Limb (tissue), 2 donors: ENCODE data around the gene COG3.

ENCODE experiments used
- DNase-seq, 2 donors: peaks; one replicate each; pipeline ENCODE4 v3.0.0-alpha.2; 2016; ENCODE audit errors: extremely low spot score in 2 of 2

The COG3 gene

DNA sequence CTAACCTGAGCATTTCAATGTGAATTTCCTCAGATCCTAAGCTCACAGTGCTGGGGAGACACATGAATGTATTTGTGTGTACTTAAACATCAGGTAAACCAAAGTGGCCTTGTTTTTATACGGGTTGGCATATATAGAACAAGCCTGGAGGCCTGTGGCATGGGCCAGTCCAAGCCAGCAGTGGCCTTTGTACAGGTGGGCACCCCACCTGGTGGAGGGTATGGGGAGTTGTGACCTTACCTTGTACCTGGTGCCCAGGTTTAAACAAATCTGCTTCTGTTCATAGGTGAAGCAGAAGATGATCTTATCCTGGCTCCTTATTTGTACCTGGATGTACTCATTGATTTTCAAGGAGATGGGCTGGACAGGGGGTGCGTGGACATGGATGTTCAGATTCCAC, 79.8 kb downstream of the COG3 start:
- no peak for DNase-seq

DNA sequence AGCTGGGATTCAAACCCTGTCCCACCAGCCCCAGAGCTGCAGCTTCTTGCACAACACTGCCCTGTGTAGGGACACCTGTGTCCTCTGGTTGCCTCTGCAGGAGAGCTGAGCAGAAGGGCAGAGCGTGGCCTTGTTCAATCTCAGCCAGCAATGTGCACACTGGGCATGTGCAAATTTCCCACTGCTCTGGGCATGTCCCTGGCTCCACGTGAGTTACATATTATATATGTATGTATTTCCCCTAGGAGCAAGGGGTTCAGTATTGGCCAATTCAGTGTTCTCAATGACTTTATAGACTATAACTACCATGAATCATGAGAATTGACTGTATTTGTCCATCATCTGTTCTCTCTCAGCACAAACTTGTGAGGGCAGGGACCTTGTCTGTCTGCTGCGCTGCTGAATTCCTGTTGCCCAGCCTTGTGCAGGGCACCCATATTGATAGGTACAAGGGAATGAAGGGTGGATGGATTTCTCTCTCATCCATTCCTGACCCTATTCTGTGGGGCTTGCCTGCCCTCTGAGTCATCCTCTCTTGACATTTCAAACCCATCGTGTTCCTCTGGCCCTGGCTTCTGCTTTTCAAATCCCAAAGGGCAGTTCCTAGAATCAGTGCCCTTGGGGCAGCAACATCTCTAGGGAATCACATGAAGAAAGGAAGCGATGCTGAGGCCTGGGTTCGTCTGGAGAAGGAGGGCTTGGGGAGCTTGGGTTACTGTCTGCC, 81.1 kb downstream of the COG3 start:
- no peak for DNase-seq

DNA sequence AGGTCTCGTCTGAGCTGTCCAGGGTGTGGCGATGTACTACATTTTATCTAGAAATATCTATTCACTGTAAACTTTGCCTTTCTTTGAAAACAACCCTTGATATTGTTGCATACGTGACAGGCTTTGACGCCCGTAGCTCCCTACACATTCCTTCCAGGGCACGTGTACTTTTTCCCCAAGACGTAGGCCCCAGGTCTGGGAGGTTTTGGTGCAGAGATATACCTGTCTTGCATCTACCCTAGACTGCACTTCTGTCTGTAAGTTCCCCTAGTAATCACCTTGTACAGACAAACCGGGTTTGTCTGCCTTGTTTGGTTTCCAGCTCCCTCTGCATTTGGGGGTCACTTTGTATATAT, 81.6 kb downstream of the COG3 start:
- no peak for DNase-seq

DNA sequence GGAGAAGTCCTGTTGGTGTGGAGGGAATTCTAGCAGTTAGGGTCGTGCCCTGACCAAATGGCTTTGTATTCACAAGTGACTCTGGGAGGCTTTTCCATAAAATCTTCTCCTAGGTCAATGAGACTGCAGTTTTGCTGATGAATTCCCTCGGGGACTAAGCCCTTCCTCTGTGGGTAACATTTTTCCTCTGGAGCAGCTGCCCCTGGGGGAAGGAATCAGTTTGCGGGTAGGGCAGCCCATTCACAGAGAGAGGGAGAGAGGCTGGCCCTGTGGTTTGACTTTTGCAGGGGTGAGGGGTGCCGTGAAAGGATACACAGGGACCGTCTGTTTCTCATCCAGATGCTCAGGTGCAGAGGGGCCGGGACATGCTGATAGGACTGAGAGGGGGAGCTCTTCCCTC, 83.5 kb downstream of the COG3 start:
- no peak for DNase-seq

DNA sequence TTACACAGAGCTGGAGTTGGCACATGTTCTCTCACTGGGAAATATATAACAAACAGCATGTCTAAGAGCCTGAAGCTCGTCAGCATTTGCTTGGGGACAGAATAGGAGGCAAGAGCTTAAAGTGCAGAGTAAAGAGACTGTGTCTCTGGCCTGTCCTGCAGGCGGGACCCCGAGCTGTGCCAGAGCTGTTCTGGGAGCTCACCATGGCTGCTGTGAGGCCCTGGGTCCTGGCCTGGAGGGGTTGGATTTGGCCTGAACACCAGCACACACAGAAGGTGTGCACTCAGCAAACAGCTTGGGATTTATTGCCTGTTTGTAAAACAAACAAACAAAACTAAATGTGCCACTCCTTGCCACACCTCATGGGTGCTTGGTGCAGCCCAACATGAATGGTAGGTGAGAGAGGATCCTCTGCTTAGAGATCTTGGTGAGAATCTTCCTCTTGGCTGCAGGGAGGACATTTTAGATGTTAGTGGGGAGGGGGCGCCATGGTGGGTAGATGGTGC, 89.9 kb downstream of the COG3 start:
- DNase-seq = no peak

DNA sequence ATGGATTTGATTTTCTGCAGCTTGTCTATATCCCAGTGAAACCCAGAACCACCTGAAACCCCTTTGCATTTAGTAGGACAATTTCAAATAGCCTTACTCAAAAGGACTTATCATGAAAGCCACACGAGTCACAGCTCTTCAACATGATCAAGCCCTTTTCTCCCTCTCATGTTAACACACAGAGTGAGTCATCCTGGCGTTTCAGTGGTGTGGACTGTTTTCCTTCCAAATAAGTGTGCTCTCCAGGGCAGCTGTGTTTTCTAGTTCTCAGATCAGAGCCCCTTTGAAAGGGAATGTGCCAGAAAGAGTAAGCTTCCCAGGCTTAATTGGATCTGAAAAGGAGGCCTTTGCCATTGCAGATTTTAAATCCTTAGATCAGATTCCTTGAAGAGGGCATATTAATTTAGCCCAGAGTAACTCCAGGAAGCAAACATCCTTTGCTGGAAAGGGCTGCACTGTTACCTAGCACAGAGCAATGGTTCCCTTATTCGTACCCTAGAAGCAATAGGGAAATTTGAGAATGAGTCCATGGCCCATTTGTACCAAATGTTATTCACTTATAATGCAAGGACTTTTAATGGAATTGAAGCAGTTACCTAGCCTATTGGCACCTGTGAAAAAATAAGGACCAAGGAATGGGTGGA, 99.5 kb downstream of the COG3 start:
- no peak for DNase-seq

DNA sequence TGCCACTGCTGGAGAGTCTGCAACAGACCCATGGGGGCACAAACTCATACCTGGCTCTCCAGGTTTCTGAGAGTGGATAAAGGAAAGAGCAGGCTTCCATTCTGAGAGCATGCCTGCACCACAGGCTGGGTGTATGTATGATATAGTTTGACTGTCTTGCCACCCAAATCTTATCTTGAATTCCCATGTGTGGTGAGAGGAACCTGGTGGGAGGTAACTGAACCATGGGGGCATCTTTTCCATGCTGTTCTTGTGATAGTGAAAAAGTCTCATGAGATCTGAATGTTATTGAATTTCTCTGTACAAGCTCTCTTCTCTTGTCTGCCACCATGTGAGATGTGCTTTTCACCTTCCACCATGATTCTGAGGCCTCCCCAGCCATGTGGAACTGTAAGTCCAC, 100.6 kb downstream of the COG3 start:
- DNase-seq = no peak

DNA sequence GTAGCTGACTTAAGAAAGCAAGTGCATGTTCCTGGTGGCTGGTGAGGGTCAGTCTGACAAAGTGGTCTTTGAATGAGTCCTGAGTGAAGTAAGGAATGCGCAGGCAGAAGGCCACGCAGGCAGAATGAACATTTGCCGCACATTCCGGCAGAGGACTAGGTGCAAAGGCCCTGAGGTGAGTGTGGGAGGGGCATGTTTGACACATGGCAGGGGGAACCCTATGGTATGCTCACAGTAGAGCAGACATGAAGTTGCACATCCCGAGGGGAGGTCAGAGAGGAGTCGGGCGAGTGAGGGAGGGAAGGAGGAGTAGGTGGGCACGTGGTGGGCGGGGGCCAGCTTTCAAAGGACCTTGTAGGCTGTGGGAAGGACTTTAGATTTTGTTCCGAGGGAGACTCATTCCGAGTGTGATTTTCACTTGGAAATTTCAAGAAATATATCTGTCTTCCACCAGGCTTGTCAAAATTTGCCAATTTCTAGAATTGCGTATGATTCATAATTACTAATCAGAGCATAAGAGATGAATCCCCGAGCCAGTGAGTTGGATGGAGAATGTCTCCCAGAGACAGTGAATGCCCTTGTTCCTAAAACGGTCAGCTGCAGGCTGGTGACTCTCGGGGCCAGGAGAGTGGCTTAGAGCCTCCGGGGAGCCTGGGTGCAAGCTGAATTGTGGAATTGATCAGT, 110.5 kb downstream of the COG3 start:
- no peak for DNase-seq

DNA sequence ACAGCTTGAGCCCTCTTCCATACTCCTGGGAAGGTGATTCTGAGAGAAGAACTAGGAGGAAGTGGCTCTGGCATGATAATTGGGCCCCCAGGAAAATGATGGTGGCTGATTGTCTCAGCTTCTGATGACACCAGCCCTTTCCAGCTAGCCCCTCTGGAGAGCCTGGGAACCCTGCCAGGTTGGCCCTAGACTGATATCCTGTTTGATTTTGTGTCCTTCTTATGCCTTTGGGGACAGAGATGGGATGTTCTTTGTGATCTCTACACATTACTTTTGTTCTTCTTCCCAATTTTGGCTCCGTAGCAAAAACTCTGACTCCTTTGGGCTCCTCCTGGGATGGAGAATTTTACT, 111.1 kb downstream of the COG3 start:
- no peak for DNase-seq

DNA sequence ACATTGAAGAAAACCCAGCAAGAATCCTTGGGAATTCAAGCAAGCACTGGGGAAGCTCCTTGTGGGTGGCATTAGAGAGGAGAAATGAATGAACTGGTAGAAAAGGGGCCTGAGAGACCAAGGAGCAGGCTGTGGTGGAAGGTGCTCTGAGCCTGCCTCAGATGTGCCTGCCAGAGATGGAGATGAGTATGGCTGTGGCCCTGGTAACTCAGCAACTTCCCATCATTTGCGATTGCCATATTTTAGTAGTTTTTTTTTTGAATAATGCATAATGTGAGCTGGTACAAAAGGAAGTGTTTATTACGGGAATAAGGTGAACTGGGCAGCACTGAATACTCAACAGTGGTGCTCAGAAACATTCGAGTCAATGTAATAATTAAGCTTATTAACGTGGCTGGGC, 111.7 kb downstream of the COG3 start:
- DNase-seq = no peak

DNA sequence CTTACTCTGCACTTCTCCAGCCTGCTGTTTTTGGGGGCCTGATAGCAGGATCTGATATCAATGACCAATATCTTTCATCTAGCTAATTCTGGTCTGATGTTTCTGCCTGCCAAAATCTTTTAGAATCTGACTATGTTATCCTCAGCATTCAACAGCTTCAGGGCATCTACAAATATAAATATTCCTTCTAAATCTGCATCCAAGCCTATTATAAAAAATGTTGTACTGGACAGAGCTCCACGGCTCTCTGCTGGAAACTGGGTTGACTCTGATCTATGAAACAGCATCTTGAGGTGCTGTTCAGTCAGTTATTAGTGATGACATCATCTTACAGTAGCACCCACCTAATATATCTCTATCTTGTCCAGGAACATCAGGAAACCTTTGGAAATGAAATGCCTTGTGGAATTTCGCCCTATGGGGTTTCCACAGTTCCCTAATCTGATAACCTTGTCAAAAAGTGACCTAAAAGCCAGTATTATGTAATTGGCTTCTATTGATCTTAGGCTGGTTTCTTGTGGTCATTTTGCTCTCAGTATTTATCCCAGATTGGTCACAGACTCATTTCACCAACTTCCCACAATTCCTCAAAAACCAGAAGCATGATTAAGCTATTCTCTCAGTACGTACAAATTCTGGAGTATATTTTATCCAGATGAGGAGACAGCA, 117.8 kb downstream of the COG3 start:
- no peak for DNase-seq

DNA sequence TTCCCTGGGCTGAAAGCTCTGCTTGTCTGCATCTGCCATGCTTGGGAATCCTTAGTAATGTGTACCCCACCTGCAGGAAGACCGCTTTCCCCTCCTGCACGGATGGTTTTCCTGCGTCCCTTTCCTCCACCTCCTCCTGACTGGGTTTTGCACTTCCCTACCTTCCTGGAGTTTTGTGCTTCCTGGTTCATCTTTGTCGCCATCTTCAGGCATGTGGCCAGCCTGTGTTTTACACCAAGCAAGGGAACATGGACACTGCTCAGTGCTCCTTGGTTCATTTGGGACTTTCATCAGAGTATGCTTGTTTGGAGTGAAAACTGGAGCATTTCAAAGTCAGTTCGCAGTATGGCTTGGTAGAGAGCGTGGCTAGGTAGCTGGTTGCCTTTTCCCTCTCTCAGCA, 120.1 kb downstream of the COG3 start:
- no peak for DNase-seq
